ENCODE results near the gene TMEM235.

The TMEM235 gene

GRCh38 chr17:78242024-78242742 is 10.8 kb downstream of the TMEM235 start:
- Histone ChIP-seq H4K20me1 (ENCODE audit: insufficient read depth, low read length) (no peaks in the 10 kb centered on the region), H3K4me3 (ENCODE audit: low read depth in 1 of 2, low read length in 2 of 2) (no peak overlapping the region), H3K79me2 (ENCODE audit: insufficient read depth, low read length) (no peaks in the 10 kb centered on the region), H3K27me3 (ENCODE audit: insufficient read depth, low read length, poor library complexity) (no peaks in the 10 kb centered on the region), H3K4me2 (ENCODE audit: insufficient read depth, low read length) (no peak overlapping the region), H2AFZ (ENCODE audit: low read depth, low read length) (no peak overlapping the region), H3K4me1 (ENCODE audit: insufficient read depth, low read length) (no peaks in the 10 kb centered on the region), H3K36me3 (ENCODE audit: insufficient read depth, low read length) (no peaks in the 10 kb centered on the region), H3K9me3 (ENCODE audit: insufficient read depth, low read length, severe bottlenecking) (no peaks in the 10 kb centered on the region), H3K9ac (ENCODE audit: low read depth, low read length) (no peak overlapping the region), H3K27ac (ENCODE audit: low read length) (no peak overlapping the region)
- DNase-seq, result no peak
- no peak for ATAC-seq (ENCODE audit: insufficient read depth, low read depth)
- TF ChIP-seq, protein P1, sequence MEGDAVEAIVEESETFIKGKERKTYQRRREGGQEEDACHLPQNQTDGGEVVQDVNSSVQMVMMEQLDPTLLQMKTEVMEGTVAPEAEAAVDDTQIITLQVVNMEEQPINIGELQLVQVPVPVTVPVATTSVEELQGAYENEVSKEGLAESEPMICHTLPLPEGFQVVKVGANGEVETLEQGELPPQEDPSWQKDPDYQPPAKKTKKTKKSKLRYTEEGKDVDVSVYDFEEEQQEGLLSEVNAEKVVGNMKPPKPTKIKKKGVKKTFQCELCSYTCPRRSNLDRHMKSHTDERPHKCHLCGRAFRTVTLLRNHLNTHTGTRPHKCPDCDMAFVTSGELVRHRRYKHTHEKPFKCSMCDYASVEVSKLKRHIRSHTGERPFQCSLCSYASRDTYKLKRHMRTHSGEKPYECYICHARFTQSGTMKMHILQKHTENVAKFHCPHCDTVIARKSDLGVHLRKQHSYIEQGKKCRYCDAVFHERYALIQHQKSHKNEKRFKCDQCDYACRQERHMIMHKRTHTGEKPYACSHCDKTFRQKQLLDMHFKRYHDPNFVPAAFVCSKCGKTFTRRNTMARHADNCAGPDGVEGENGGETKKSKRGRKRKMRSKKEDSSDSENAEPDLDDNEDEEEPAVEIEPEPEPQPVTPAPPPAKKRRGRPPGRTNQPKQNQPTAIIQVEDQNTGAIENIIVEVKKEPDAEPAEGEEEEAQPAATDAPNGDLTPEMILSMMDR (IDR thresholded peaks at IDR 0.05; ENCODE audit: borderline replicate concordance, extremely low read depth, low read length, poor library complexity, severe bottlenecking), result no peak
- TF ChIP-seq EZH2 (IDR thresholded peaks at IDR 0.05; ENCODE audit: borderline replicate concordance, low read depth, low read length, severe bottlenecking), result no peak

GRCh38 chr17:78247304-78247703 is 15.9 kb downstream of the TMEM235 start:
- H3K4me3 ChIP-seq (ENCODE audit: low read depth in 1 of 2, low read length in 2 of 2), result no peak overlapping the region
- no peak overlapping the region for H2AFZ ChIP-seq (ENCODE audit: low read depth, low read length)
- no peak for TF ChIP-seq EZH2 (IDR thresholded peaks at IDR 0.05; ENCODE audit: borderline replicate concordance, low read depth, low read length, severe bottlenecking)
- TF ChIP-seq, protein P1 (IDR thresholded peaks at IDR 0.05; ENCODE audit: borderline replicate concordance, extremely low read depth, low read length, poor library complexity, severe bottlenecking), result no peak
- no peaks in the 10 kb centered on the region for H3K79me2 ChIP-seq (ENCODE audit: insufficient read depth, low read length)
- no peak overlapping the region for H3K27ac ChIP-seq (ENCODE audit: low read length)
- no peak for ATAC-seq (ENCODE audit: insufficient read depth, low read depth)
- no peaks in the 10 kb centered on the region for H3K36me3 ChIP-seq (ENCODE audit: insufficient read depth, low read length)
- no peak overlapping the region for H3K4me2 ChIP-seq (ENCODE audit: insufficient read depth, low read length)
- no peaks in the 10 kb centered on the region for H3K9me3 ChIP-seq (ENCODE audit: insufficient read depth, low read length, severe bottlenecking)
- H3K4me1 ChIP-seq (ENCODE audit: insufficient read depth, low read length), result peaks cover 21% of the 10 kb centered on the region
- no peaks in the 10 kb centered on the region for H4K20me1 ChIP-seq (ENCODE audit: insufficient read depth, low read length)
- no peak for DNase-seq
- H3K27me3 ChIP-seq (ENCODE audit: insufficient read depth, low read length, poor library complexity), result no peaks in the 10 kb centered on the region
- H3K9ac ChIP-seq (ENCODE audit: low read depth, low read length), result no peak overlapping the region

DNA sequence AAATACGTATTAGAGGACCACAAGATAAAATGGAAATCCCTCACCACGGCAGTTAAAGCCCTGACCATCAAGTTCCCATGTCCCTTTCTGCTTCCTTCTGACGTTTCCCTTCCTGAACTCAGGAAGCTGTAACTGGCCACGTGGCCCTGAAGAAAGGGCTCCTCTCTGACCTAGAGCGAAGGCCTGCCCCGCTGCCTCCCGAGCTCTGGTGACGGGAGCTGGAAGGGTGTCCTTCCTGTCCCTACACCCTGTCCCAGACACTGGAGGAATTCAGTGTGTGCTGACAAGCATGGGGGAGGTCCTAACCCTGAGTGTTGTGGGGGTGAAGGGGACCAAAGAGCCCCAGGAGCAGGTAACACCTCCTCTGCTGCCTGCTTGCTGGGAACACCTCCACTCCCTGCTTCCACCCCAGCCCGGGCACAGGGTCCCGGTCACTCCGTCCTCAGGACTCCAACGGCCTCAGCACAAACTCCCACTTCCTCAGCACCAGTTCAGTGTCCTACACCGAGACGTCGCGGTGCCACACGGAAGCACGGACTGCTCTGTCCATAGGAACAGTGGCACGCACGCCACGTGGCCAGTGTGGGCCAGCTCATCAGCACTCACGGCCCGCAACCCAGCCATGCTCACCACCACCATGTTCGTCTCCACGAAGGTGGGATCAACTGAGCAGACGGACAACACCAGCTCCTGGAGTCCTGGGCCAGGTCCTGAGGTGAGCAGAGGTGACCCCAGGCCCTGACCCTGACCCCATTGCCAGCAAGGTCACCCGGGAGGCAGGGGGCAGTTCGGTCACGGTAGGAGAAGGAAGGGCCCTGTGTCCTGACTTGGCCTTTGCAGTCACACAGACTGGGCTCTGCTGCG is 16.9 kb downstream of the TMEM235 start:
- H3K4me2 ChIP-seq (ENCODE audit: insufficient read depth, low read length), result no peak overlapping the region
- H2AFZ ChIP-seq (ENCODE audit: low read depth, low read length), result no peak overlapping the region
- DNase-seq (no peak), ATAC-seq (ENCODE audit: insufficient read depth, low read depth) (no peak)
- H3K4me3 ChIP-seq (ENCODE audit: low read depth in 1 of 2, low read length in 2 of 2), result no peak overlapping the region
- TF ChIP-seq EZH2 (IDR thresholded peaks at IDR 0.05; ENCODE audit: borderline replicate concordance, low read depth, low read length, severe bottlenecking), result no peak
- TF ChIP-seq, protein P1 (IDR thresholded peaks at IDR 0.05; ENCODE audit: borderline replicate concordance, extremely low read depth, low read length, poor library complexity, severe bottlenecking), result no peak
- H3K9me3 ChIP-seq (ENCODE audit: insufficient read depth, low read length, severe bottlenecking), result no peaks in the 10 kb centered on the region
- no peaks in the 10 kb centered on the region for H3K36me3 ChIP-seq (ENCODE audit: insufficient read depth, low read length)
- no peak overlapping the region for H3K9ac ChIP-seq (ENCODE audit: low read depth, low read length)
- H3K4me1 ChIP-seq (ENCODE audit: insufficient read depth, low read length), result peaks cover 31% of the 10 kb centered on the region
- no peaks in the 10 kb centered on the region for H4K20me1 ChIP-seq (ENCODE audit: insufficient read depth, low read length)
- no peaks in the 10 kb centered on the region for H3K27me3 ChIP-seq (ENCODE audit: insufficient read depth, low read length, poor library complexity)
- no peaks in the 10 kb centered on the region for H3K79me2 ChIP-seq (ENCODE audit: insufficient read depth, low read length)
- H3K27ac ChIP-seq (ENCODE audit: low read length), result no peak overlapping the region
